ENCODE results near the gene METTL16.

- no peak for TF ChIP-seq CTCF (conservative IDR thresholded peaks at IDR 0.05)
- TF ChIP-seq ZFX (IDR thresholded peaks at IDR 0.05): no peak
Observed at GRCh38 chr17:2386400-2387085, 125.1 kb downstream of the METTL16 start.

Measured in C4-2B (cell line).